GM12878 (cell line): Measurements from ENCODE around the gene SRGAP2C.
"Not testable (repeated sequence)": the region's sequence is repeated elsewhere in the genome, so short reads cannot be mapped to it uniquely, and the experiment has no call there.

Experiments
- CREM ChIP-seq: IDR thresholded peaks from 2 replicates; pipeline ENCODE4 v1.6.1; 2014; ENCODE audit warnings: antibody characterized with exemption, low read depth
- ESRRA ChIP-seq: IDR thresholded peaks from 2 replicates; pipeline ENCODE4 v1.6.1; 2012; ENCODE audit warnings: mild to moderate bottlenecking, low read length, improper control_type of control experiment
- FOS ChIP-seq: IDR thresholded peaks from 3 replicates; pipeline ENCODE4 v1.6.1; 2011; ENCODE audit warnings: borderline replicate concordance; ENCODE audit not compliant: insufficient read length; ENCODE audit errors: extremely low read depth
- SPI1 ChIP-seq: IDR thresholded peaks from 2 replicates; pipeline ENCODE4 v1.6.1; 2011; ENCODE audit warnings: low read depth, mild to moderate bottlenecking, low read length, moderate library complexity, borderline replicate concordance; ENCODE audit not compliant: insufficient read depth
- SUZ12 ChIP-seq: fragments of 200-600 bp; sonication (generic); IDR thresholded peaks from one replicate; pipeline ENCODE4 v1.6.1; 2018; ENCODE audit warnings: antibody characterized with exemption, mild to moderate bottlenecking; ENCODE audit not compliant: unreplicated experiment
- YY1 ChIP-seq: IDR thresholded peaks from 2 replicates; pipeline ENCODE4 v1.6.1; 2011; ENCODE audit warnings: low read depth, mild to moderate bottlenecking, low read length
- TF ChIP-seq, protein P1 (sequence below), 3 experiments: IDR thresholded peaks in 2 of 3; conservative IDR thresholded peaks in 1 of 3; 2 replicates each; pipeline ENCODE4 v1.5.1; 2011; ENCODE audit warnings: low read depth in 3 of 3, low read length in 3 of 3, mild to moderate bottlenecking in 3 of 3, control low read depth in 2 of 3, moderate library complexity in 2 of 3, inconsistent platforms in 1 of 3, mixed read lengths in 1 of 3; ENCODE audit not compliant: control insufficient read depth in 2 of 3, insufficient read depth in 1 of 3; ENCODE audit errors: extremely low read depth in 1 of 3

DNA sequence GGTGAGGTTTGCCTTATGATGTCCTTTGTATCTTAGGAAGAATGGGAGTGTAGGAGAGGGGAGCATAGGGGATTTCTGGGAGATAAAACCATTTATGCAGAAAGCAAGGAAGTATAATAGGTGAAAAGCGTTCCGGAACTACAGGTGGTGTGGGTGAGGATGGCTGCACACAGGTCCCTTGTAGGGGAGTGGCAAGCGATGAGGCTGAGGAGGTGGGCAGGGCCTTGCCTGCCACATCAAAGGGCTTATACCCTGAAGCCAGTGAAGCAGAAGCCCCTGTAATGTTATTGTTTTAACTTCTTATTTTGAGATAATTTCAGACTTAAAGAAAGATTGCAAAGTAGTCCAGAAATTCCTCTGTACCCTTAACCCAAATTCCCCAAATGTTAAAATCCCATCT lies 159.6 kb downstream of the SRGAP2C start:
- not testable (repeated sequence) for TF ChIP-seq FOS, CREM, SPI1, ESRRA, SUZ12, YY1
- TF ChIP-seq, protein P1, sequence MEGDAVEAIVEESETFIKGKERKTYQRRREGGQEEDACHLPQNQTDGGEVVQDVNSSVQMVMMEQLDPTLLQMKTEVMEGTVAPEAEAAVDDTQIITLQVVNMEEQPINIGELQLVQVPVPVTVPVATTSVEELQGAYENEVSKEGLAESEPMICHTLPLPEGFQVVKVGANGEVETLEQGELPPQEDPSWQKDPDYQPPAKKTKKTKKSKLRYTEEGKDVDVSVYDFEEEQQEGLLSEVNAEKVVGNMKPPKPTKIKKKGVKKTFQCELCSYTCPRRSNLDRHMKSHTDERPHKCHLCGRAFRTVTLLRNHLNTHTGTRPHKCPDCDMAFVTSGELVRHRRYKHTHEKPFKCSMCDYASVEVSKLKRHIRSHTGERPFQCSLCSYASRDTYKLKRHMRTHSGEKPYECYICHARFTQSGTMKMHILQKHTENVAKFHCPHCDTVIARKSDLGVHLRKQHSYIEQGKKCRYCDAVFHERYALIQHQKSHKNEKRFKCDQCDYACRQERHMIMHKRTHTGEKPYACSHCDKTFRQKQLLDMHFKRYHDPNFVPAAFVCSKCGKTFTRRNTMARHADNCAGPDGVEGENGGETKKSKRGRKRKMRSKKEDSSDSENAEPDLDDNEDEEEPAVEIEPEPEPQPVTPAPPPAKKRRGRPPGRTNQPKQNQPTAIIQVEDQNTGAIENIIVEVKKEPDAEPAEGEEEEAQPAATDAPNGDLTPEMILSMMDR (IDR thresholded peaks at IDR 0.05 in 2 of 3, conservative IDR thresholded peaks at IDR 0.05 in 1 of 3; ENCODE audit: control insufficient read depth in 2 of 3, extremely low read depth in 1 of 3, insufficient read depth in 1 of 3, low read depth in 3 of 3, low read length in 3 of 3): not testable (repeated sequence)
